ENCODE results near the gene SFSWAP.

GRCh38 chr12:131734336-131735152, 23.7 kb downstream of the SFSWAP start:
- TF ChIP-seq CTCF (IDR thresholded peaks at IDR 0.05) (no peak), EP300 (IDR thresholded peaks at IDR 0.05) (no peak), POLR2A (IDR thresholded peaks at IDR 0.05) (no peak), POLR2AphosphoS5 (IDR thresholded peaks at IDR 0.05) (no peak)

All from sigmoid colon (tissue), 4 donors.